ENCODE results near the gene SCAND1.

Gene SCAND1

DNA sequence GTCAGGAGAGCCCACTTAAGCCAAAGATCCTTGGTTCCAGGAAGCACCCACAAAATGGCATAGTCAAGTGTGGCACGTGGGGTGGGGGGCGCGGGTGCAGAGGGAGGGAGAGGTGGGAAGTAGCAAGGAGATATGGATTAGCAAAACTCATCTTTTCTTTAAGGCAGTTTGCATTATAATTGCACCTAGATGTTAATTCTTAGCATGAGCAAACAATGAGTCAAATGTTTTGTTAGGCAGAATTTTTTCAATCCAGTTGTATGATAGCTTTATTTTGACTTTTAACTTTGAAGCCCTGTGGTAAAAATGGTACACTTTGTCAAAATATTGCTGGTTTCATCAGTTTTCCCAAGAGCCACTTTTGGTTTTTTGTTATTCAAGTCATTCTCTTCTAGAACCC, 15.0 kb downstream of the SCAND1 start:
- in situ Hi-C loops (cut with MboI; ENCODE audit: low pct_unique_long_range_greater_than_20kb, low sequenced_read_pairs, unreplicated experiment) = no loop called here
- DNase-seq (ENCODE audit: low spot score) = no peak
- no peak for TF ChIP-seq CTCF (IDR thresholded peaks at IDR 0.05; ENCODE audit: extremely low read depth, insufficient read depth, missing control alignments)

GRCh38 chr20:35934050-35934449, 20.3 kb downstream of the SCAND1 start:
- DNase-seq (ENCODE audit: low spot score) = no peak
- in situ Hi-C loops (cut with MboI; ENCODE audit: low pct_unique_long_range_greater_than_20kb, low sequenced_read_pairs, unreplicated experiment) = no loop called here
- no peak for TF ChIP-seq CTCF (IDR thresholded peaks at IDR 0.05; ENCODE audit: extremely low read depth, insufficient read depth, missing control alignments)

GRCh38 chr20:35929301-35929700, 25.0 kb downstream of the SCAND1 start:
- in situ Hi-C loops (cut with MboI; ENCODE audit: low pct_unique_long_range_greater_than_20kb, low sequenced_read_pairs, unreplicated experiment) = no loop called here
- no peak for TF ChIP-seq CTCF (IDR thresholded peaks at IDR 0.05; ENCODE audit: extremely low read depth, insufficient read depth, missing control alignments)
- no peak for DNase-seq (ENCODE audit: low spot score)

- no peak for TF ChIP-seq CTCF (IDR thresholded peaks at IDR 0.05; ENCODE audit: extremely low read depth, insufficient read depth, missing control alignments)
- in situ Hi-C loops (cut with MboI; ENCODE audit: low pct_unique_long_range_greater_than_20kb, low sequenced_read_pairs, unreplicated experiment) = no loop called here
- no peak for DNase-seq (ENCODE audit: low spot score)
Measured at GRCh38 chr20:35920523-35920922, 33.8 kb downstream of the SCAND1 start.

GRCh38 chr20:35918021-35918420, 36.3 kb downstream of the SCAND1 start:
- no peak for DNase-seq (ENCODE audit: low spot score)
- in situ Hi-C loops (cut with MboI; ENCODE audit: low pct_unique_long_range_greater_than_20kb, low sequenced_read_pairs, unreplicated experiment) = no loop called here

DNA sequence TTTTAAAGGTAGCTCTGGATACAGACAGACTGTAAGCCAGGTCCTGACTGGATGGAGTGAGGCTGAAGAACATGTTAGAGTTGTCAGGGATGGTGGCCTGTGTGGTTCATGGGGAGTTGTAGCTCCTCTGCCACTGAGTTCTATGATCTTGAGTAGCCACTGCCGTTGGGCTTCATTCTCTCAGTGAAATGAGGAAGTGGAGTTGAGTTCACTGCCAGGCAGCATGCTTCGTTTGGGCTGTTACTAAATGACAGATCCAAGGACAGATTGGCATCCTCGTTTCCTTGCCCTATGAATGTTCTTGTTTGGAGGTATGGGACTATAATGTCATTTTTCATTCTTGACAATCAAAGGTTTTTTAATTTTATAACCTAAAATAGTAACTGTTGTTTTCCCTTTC, 37.2 kb downstream of the SCAND1 start:
- TF ChIP-seq CTCF (IDR thresholded peaks at IDR 0.05; ENCODE audit: extremely low read depth, insufficient read depth, missing control alignments) = no peak
- in situ Hi-C loops (cut with MboI; ENCODE audit: low pct_unique_long_range_greater_than_20kb, low sequenced_read_pairs, unreplicated experiment) = no loop called here
- DNase-seq (ENCODE audit: low spot score) = no peak

More at GRCh38 chr20:35918021-35918420, 36.3 kb downstream of the SCAND1 start:
- no peak for TF ChIP-seq CTCF (IDR thresholded peaks at IDR 0.05; ENCODE audit: extremely low read depth, insufficient read depth, missing control alignments)

DNA sequence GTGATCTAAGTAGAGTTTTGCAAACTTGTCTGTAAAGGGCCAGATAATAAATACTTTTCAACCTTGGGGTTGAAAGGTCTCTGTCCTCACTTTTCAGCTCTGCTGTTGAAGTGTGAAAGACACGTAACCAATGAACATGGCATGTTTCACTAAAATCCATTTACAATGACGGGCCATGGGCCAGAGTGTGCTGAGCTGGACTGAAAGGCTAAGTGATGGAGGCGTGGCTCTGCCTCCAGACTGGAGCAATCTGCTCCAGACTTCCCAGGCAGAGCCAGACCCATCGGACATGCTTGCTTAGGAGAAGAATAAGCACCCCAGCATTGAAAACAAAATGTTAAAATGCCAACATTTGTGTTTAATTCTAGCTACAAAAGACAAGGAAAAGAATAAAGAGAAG, 41.4 kb downstream of the SCAND1 start:
- no peak for TF ChIP-seq CTCF (IDR thresholded peaks at IDR 0.05; ENCODE audit: extremely low read depth, insufficient read depth, missing control alignments)
- in situ Hi-C loops (cut with MboI; ENCODE audit: low pct_unique_long_range_greater_than_20kb, low sequenced_read_pairs, unreplicated experiment) = no loop called here
- no peak for DNase-seq (ENCODE audit: low spot score)
